Measurements from ENCODE around the gene TTC27.

DNA sequence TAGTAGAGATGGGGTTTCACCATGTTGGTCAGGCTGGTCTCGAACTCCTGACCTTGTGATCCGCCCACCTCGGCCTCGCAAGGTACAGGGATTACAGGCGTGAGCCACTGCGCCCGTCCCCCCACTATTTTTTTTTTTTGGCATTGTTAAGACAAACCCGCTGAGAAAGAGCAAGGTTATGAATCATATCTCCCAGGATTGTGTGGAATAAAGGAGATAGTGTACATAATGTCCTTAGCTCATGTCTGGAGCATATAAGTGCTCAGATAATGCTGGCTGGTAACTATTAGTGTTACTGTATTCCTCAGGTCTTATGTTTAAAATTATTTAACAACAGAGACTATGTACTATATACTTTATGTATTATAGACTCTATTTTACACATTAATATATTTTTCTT is 36.0 kb downstream of the TTC27 start:
- TF ChIP-seq, protein P1, sequence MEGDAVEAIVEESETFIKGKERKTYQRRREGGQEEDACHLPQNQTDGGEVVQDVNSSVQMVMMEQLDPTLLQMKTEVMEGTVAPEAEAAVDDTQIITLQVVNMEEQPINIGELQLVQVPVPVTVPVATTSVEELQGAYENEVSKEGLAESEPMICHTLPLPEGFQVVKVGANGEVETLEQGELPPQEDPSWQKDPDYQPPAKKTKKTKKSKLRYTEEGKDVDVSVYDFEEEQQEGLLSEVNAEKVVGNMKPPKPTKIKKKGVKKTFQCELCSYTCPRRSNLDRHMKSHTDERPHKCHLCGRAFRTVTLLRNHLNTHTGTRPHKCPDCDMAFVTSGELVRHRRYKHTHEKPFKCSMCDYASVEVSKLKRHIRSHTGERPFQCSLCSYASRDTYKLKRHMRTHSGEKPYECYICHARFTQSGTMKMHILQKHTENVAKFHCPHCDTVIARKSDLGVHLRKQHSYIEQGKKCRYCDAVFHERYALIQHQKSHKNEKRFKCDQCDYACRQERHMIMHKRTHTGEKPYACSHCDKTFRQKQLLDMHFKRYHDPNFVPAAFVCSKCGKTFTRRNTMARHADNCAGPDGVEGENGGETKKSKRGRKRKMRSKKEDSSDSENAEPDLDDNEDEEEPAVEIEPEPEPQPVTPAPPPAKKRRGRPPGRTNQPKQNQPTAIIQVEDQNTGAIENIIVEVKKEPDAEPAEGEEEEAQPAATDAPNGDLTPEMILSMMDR (IDR thresholded peaks at IDR 0.05) = no peak
- TF ChIP-seq EP300 (IDR thresholded peaks at IDR 0.05) (no peak), POLR2A (IDR thresholded peaks at IDR 0.05) (no peak), POLR2AphosphoS5 (IDR thresholded peaks at IDR 0.05) (no peak)
